IPS-11a (cell line): Measurements from ENCODE around the gene MTRF1.
"Not testable (repeated sequence)": the region's sequence is repeated elsewhere in the genome, so short reads cannot be mapped to it uniquely, and the experiment has no call there.

Experiments
- H3K4me3 ChIP-seq: one replicate; pipeline ENCODE4 v1.5.1; 2013; ENCODE audit warnings: low read depth, low read length, control low read depth

The MTRF1 gene

GRCh38 chr13:41284512-41285288 lies 21.3 kb upstream of the MTRF1 start:
- no peak overlapping the region for H3K4me3 ChIP-seq

DNA sequence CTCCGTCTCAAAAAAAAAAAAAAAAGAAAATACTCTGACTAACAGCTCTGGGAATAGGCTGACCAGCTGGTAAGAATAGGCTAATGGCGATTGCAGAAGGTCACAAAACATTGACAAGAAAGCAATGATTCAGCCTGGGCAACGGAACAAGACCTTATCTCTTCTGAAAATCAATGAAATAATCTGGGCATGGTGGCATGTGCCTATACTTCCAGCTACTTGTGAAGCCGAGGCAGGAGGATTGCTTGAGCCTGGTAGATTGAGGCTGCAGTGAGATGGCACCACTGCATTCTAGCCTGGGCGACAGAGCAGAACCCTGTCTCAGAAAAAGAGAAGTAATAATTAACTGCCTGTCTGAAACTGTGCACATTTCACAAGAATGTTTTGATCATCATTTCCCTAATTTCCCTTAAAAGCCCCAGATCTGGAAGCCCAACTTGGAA lies 18.8 kb upstream of the MTRF1 start:
- H3K4me3 ChIP-seq, result no peak overlapping the region

DNA sequence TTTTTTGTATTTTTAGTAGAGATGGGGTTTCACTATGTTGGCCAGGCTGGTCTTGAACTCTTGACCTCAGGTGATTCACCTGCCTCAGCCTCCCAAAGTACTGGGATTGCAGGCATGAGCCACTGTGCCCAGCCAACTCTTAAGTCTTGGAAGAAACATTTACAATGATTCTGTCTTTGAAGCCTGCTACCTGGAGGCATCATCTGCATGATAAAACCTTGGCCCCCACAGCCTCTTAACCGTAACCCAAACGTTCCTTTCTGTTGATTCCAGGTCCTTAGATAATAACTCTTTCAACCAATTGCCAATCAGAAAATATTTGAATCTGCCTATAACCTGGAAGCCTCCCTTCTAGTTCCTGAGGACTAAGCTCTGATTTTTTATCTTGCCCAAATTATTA lies 15.8 kb upstream of the MTRF1 start:
- H3K4me3 ChIP-seq, result not testable (repeated sequence)

DNA sequence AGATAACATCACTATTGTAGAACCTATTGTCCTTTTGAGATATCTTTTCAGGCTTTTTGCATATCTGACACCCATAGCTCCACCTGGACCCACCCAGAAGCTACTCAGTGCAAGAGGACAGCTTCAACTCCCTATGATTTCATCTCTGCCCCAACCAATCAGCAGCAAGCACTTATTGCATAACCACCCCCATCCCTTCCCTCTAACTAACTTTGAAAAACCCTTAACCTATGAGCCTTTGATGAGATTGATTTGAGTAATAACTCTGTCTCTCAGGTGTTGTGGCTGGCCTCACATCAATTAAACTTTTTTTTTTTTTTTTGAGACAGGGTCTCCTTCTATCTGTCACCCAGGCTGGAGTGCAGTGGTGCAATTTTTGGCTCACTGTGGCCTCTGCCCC lies 13.4 kb upstream of the MTRF1 start:
- H3K4me3 ChIP-seq, result no peak overlapping the region

- no peak overlapping the region for H3K4me3 ChIP-seq
These were observed 11.5 kb upstream of the MTRF1 start for GRCh38 chr13:41274881-41275280.

- no peak overlapping the region for H3K4me3 ChIP-seq
These were observed 10.6 kb upstream of the MTRF1 start for GRCh38 chr13:41273831-41274441.

- no peak overlapping the region for H3K4me3 ChIP-seq
These were observed 8.3 kb upstream of the MTRF1 start for GRCh38 chr13:41271456-41272285.

DNA sequence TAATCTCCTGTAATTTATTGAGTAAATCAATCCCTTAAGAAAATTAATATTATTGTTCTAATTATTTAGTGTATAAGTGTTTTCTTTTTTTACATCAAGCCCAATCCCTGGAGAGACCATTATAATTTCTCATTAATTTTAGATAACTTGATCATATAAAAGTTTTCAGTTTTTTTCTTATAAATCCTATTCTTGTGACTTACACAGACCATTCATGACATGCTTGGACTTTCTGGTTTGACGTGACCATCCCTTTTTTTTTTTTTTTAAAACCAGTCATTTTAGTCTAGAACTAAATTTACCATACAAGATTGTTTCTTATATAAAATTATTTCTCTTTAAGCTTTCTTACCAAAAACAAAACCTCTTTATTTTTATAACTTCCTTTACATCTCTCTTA lies 5.4 kb upstream of the MTRF1 start:
- no peak overlapping the region for H3K4me3 ChIP-seq

- H3K4me3 ChIP-seq, result no peak overlapping the region
These were observed 3.7 kb upstream of the MTRF1 start for GRCh38 chr13:41267106-41267505.

DNA sequence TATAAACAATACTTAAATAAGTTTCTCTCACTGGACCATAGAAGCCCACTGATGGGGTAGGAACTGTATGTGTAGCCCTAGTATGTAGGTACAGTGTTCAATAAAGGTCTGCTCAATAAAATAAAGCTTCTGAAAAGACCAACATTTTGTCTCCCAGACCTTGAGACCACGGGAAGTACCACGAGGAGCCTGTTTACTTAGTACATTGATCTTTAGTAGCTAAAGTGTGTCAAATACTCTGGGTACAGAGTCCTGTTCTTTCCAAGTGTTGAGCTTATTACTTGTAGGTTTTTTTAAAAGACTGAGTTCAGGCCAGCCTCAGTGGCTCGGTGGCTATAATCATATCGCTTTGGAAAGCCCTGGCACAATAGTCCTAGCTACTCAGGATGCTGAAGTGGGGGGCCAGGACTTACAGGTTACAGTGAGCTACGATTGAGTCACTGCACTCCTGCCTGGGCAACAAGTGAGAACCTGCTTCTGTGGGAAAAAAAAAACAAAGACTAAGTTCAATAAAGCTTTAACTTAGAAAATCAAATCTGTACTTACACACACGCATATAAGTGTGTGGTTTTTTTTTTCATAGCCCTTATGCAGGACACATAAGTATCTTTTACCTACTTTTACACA lies 3.4 kb downstream of the MTRF1 start:
- no peak overlapping the region for H3K4me3 ChIP-seq

- H3K4me3 ChIP-seq, result no peak overlapping the region
These were observed 5.8 kb downstream of the MTRF1 start for GRCh38 chr13:41257535-41257934.

DNA sequence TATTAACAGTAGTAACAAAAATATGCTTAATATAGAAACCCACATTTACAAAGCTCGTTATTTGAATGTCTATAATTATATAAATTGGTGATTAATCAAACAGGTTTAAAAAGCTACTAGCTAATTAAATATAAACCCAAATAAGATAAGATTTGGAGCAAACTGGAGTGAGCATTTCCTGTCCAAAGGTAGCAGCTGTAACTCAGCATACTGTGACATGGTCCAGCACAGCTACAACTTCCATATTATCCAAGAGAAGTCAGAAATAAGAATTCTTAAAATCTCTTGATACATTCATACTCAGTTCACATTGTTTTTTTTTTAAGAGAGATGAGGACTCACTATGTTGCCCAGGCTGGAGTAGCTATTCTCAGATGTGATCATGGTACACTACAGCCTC lies 8.5 kb downstream of the MTRF1 start:
- H3K4me3 ChIP-seq, result no peak overlapping the region

DNA sequence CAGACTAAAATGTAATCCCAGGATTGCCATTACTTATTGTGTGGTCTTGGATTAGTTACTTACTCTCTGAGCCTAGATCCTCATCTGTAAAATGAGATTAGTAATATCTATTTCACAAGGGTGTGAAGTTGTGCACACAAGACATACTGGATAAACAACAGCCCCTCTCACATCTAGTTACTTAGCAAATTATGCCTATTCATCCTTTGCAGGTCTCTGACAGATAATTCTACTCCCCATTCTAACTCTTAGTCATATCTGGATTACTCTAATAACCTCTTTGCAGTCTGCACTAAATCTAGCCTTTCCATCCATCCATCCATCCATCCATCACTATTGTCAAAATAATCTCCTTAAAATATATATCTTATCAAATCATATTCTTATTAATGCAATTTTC lies 12.4 kb downstream of the MTRF1 start:
- no peak overlapping the region for H3K4me3 ChIP-seq

DNA sequence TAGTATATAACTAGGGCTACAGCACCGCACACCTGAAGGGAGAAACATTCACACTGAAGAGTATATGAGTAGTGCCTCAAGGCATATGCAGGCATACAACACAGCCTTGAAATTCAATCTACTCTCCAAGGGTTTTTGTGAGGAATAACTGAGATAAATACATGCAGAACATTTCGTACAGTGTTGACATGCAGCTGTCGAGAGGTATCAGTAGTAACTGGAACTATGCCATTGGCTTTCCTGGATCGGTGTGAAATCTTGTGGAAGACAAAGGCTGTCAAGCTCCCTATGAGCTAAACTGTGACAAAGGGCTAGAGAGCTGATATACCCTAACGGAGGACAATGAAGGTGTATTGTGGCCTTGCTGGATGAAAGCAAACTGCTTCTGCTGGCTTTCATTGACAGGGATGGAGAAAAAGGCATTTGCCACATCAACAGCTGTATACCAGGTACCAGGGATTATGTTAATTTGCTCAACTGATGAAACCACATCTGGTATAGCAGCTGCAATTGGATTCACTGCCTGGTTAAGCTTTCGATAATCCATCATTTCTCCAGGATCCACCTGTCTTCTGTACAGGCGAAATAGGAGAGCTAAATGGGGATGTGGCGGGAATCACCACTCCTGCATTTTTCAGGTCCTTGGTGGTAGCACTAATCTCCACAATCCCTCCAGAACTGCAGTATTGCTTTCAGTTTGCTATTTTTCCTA lies 16.3 kb downstream of the MTRF1 start:
- H3K4me3 ChIP-seq, result no peak overlapping the region

- H3K4me3 ChIP-seq, result no peak overlapping the region
These were observed 18.8 kb downstream of the MTRF1 start for GRCh38 chr13:41244556-41244955.

DNA sequence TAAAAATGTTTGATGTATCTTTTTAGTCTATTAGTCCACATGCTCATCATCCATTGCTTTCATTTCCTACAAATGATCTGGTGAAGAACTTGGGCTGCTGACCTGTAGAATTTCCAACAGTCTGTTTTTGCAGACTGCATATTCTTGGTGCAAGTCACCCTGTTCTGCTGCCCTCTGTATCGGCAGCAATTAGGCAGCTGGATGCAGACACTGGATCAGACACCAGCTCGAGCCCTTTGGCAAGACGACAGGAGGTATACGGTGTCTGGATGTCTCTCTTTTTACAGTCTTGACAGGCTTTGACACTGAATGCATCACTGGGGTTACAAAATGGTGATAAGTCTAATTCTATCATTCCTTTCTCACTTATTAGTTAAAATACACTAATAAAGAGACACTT lies 21.8 kb downstream of the MTRF1 start:
- no peak overlapping the region for H3K4me3 ChIP-seq

GRCh38 chr13:41236369-41236768 lies 27.0 kb downstream of the MTRF1 start:
- no peak overlapping the region for H3K4me3 ChIP-seq

GRCh38 chr13:41232578-41233480 lies 30.5 kb downstream of the MTRF1 start:
- no peak overlapping the region for H3K4me3 ChIP-seq

DNA sequence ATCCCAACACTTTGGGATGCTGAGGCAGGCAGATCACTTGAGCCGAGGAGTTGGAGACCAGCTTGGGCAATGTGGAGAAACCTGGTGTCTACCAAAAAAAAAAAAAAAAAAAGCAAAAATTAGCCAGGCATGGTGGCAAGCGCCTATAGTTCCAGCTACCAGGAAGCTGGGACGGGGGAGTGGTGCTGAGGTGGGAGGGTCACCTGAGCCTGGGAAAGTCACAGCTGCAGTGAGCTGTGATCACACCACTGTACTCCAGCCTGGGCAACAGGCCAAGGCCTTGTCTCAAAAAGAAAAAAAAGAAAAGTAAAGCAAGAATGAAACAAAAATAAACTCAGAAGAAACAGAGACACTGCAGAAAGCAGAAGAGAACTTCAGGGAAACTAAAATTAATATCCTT lies 31.6 kb downstream of the MTRF1 start:
- no peak overlapping the region for H3K4me3 ChIP-seq
